ENCODE results near the gene CALCOCO2. TPM values are rescaled to one million over a fixed set of nuclear protein-coding genes. Genes with fewer than 3 reads are reported as not detected.

Gene CALCOCO2
- polyA plus RNA-seq, 1 donor from 2014 or later: 4.5 TPM

GRCh38 chr17:48792033-48792798 is 38.6 kb upstream of the CALCOCO2 start:
- Histone ChIP-seq H3F3A (ENCODE audit: insufficient read depth, low read length, poor library complexity, severe bottlenecking) (no peaks in the 10 kb centered on the region), H3K9me2 (ENCODE audit: insufficient read depth, low read length) (no peaks in the 10 kb centered on the region), H3K4me3 (ENCODE audit: low read length) (no peak overlapping the region), H4K20me1 (ENCODE audit: insufficient read depth) (no peaks in the 10 kb centered on the region), H3K9me3 (ENCODE audit: low read length) (no peaks in the 10 kb centered on the region), H3K36me3 (ENCODE audit: insufficient read depth, low read length) (no peaks in the 10 kb centered on the region), H3K27ac (ENCODE audit: low read length) (no peak overlapping the region), H3K79me2 (replicated peaks; ENCODE audit: insufficient read depth, low read length) (no peaks in the 10 kb centered on the region), H2AFZ (ENCODE audit: low read depth, low read length) (no peak overlapping the region), H3K4me2 (ENCODE audit: low read length) (no peak overlapping the region), H3K27me3 (ENCODE audit: insufficient read depth, low read depth, low read length) (no peaks in the 10 kb centered on the region), H3K9ac (ENCODE audit: low read length) (no peak overlapping the region)
- TF ChIP-seq MXI1 (conservative IDR thresholded peaks at IDR 0.05; ENCODE audit: poor library complexity, severe bottlenecking) (no peak), RAD21 (conservative IDR thresholded peaks at IDR 0.05) (no peak), TAF1 (IDR thresholded peaks at IDR 0.05; ENCODE audit: low read depth) (no peak), POLR2AphosphoS5 (IDR thresholded peaks at IDR 0.05) (no peak), CTCF (IDR thresholded peaks at IDR 0.05; ENCODE audit: poor library complexity, severe bottlenecking) (no peak), EP300 (conservative IDR thresholded peaks at IDR 0.05; ENCODE audit: poor library complexity, severe bottlenecking) (no peak), SMC3 (conservative IDR thresholded peaks at IDR 0.05; ENCODE audit: poor library complexity) (no peak), EZH2 (IDR thresholded peaks at IDR 0.05; ENCODE audit: borderline replicate concordance, insufficient read depth, low read length, poor library complexity, severe bottlenecking) (no peak), REST (IDR thresholded peaks at IDR 0.05; ENCODE audit: borderline replicate concordance) (no peak)

DNA sequence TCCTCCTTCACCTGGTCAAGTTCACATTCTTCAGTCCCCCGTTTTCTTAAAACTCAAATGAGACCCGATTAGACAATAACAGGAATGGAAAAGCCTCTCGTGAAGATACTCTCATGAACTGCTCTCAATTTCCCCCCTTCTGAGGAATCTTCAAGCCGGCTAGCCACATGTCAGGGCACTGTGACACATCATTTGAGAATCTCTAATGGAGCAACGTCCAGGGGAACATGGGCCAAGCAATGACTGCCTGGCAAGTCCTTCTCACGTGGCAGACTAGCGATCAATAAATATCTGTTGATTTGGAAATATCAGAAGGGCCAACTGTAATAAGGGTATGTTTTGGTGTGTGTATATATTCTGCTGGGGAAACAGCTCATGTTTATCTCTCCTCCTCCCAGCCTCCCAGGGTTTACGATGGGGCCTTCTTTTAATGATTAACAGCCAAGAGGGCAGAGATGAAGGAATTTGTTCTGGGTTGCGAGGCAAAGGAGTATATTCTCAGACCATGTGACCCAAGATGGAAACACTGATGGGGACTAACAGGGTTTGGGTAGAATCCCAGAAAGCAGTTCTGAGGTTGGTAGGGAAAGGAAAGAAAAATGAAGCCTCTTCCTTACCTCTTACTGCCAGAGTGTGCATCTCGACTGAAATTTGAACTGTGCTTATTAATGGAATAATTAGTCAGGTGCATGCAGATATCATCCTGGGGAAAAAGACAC is 35.2 kb upstream of the CALCOCO2 start:
- no peak for TF ChIP-seq POLR2AphosphoS5 (IDR thresholded peaks at IDR 0.05)
- no peak for TF ChIP-seq EZH2 (IDR thresholded peaks at IDR 0.05; ENCODE audit: borderline replicate concordance, insufficient read depth, low read length, poor library complexity, severe bottlenecking)
- no peak for TF ChIP-seq EP300 (conservative IDR thresholded peaks at IDR 0.05; ENCODE audit: poor library complexity, severe bottlenecking)
- no peak for TF ChIP-seq SMC3 (conservative IDR thresholded peaks at IDR 0.05; ENCODE audit: poor library complexity)
- TF ChIP-seq TAF1 (IDR thresholded peaks at IDR 0.05; ENCODE audit: low read depth): no peak
- no peak for TF ChIP-seq REST (IDR thresholded peaks at IDR 0.05; ENCODE audit: borderline replicate concordance)
- no peak for TF ChIP-seq MXI1 (conservative IDR thresholded peaks at IDR 0.05; ENCODE audit: poor library complexity, severe bottlenecking)
- no peak for TF ChIP-seq CTCF (IDR thresholded peaks at IDR 0.05; ENCODE audit: poor library complexity, severe bottlenecking)
- no peak for TF ChIP-seq RAD21 (conservative IDR thresholded peaks at IDR 0.05)

More for the DNA sequence above, 35.2 kb upstream of the CALCOCO2 start:
- Histone ChIP-seq H3K9me2 (ENCODE audit: insufficient read depth, low read length) (no peaks in the 10 kb centered on the region), H2AFZ (ENCODE audit: low read depth, low read length) (no peak overlapping the region), H3K27me3 (ENCODE audit: insufficient read depth, low read depth, low read length) (no peaks in the 10 kb centered on the region), H3K9ac (ENCODE audit: low read length) (no peak overlapping the region), H3K9me3 (ENCODE audit: low read length) (no peaks in the 10 kb centered on the region), H3K79me2 (replicated peaks; ENCODE audit: insufficient read depth, low read length) (no peaks in the 10 kb centered on the region), H3F3A (ENCODE audit: insufficient read depth, low read length, poor library complexity, severe bottlenecking) (no peaks in the 10 kb centered on the region), H3K4me2 (ENCODE audit: low read length) (no peak overlapping the region), H4K20me1 (ENCODE audit: insufficient read depth) (no peaks in the 10 kb centered on the region), H3K4me3 (ENCODE audit: low read length) (no peak overlapping the region), H3K27ac (ENCODE audit: low read length) (no peak overlapping the region), H3K36me3 (ENCODE audit: insufficient read depth, low read length) (no peaks in the 10 kb centered on the region)

Measured in neural cell (in vitro differentiated cells).